ENCODE measurements around the gene MDH2. TPM values are rescaled to one million over a fixed set of nuclear protein-coding genes. Genes with fewer than 3 reads are reported as not detected.
"Not testable (repeated sequence)": the region's sequence is repeated elsewhere in the genome, so short reads cannot be mapped to it uniquely, and the experiment has no call there.

The MDH2 gene
- total and polyA plus RNA-seq, 2 experiments from 2014 or later, result 150 to 180 TPM

- TF ChIP-seq NANOG (IDR thresholded peaks at IDR 0.05; ENCODE audit: borderline replicate concordance) (no peak), JUNB (IDR thresholded peaks at IDR 0.05; ENCODE audit: unreplicated experiment) (no peak), STAT1 (IDR thresholded peaks at IDR 0.05; ENCODE audit: unreplicated experiment) (no peak)
- TF ChIP-seq, protein P1, sequence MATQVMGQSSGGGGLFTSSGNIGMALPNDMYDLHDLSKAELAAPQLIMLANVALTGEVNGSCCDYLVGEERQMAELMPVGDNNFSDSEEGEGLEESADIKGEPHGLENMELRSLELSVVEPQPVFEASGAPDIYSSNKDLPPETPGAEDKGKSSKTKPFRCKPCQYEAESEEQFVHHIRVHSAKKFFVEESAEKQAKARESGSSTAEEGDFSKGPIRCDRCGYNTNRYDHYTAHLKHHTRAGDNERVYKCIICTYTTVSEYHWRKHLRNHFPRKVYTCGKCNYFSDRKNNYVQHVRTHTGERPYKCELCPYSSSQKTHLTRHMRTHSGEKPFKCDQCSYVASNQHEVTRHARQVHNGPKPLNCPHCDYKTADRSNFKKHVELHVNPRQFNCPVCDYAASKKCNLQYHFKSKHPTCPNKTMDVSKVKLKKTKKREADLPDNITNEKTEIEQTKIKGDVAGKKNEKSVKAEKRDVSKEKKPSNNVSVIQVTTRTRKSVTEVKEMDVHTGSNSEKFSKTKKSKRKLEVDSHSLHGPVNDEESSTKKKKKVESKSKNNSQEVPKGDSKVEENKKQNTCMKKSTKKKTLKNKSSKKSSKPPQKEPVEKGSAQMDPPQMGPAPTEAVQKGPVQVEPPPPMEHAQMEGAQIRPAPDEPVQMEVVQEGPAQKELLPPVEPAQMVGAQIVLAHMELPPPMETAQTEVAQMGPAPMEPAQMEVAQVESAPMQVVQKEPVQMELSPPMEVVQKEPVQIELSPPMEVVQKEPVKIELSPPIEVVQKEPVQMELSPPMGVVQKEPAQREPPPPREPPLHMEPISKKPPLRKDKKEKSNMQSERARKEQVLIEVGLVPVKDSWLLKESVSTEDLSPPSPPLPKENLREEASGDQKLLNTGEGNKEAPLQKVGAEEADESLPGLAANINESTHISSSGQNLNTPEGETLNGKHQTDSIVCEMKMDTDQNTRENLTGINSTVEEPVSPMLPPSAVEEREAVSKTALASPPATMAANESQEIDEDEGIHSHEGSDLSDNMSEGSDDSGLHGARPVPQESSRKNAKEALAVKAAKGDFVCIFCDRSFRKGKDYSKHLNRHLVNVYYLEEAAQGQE (IDR thresholded peaks at IDR 0.05; ENCODE audit: unreplicated experiment), result no peak
These were observed 48.0 kb downstream of the MDH2 start (continued) for GRCh38 chr7:76095908-76096307.

DNA sequence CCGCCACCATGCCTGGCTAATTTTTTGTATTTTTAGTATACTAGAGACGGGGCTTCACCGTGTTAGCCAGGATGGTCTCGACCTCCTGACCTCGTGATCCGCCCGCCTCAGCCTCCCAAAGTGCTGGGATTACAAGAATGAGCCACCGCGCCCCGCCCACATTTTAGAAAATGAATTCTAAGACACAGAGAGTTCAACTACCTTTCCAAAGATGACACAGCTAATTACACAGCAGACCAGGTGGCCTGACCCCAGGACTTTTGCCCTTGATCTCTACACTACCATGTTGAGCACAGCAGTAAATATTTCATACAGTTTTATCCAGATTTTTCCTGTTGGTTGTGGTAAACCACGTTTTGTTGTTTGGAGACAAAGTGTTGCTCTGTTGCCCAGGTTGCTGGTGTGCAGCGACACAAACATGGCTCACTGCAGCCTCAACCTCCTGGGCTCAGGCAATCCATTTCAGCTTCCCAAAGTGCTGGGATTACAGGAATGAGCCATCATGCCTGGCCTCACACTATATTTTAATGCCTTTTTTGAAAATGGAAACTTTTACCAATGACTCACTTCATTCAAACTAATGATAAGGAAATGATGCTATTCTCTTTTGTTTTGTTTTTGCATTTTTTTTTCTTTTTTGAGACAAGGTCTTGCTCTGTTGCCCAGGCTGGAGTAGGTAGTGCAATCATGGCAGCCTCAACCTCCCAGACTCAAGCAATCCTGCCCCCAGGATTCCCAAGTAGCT is 54.0 kb downstream of the MDH2 start:
- ATAC-seq; H3F3A ChIP-seq (replicated peaks; ENCODE audit: low read depth); H3K9me2 ChIP-seq (ENCODE audit: insufficient read depth); H4K20me1 ChIP-seq (replicated peaks; ENCODE audit: insufficient read depth); H3K27ac Mint-ChIP-seq; H3K9me3 Mint-ChIP-seq; H3K4me3 Mint-ChIP-seq; H3K36me3 Mint-ChIP-seq (ENCODE audit: low read depth); H3K79me2 ChIP-seq (replicated peaks; ENCODE audit: insufficient read depth); H3K36me3 ChIP-seq (ENCODE audit: insufficient read depth); H2AFZ ChIP-seq; H3K27me3 ChIP-seq (ENCODE audit: insufficient read depth); H3K4me2 ChIP-seq; H3K27ac ChIP-seq (ENCODE audit: low read depth); DNase-seq (ENCODE audit: low spot score); H3K4me1 ChIP-seq (ENCODE audit: insufficient read depth); H3K27me3 Mint-ChIP-seq (ENCODE audit: insufficient read depth, low read depth, poor library complexity); H3K4me3 ChIP-seq; H3K4me1 Mint-ChIP-seq: not testable (repeated sequence)

GRCh38 chr7:76103788-76104187 is 55.9 kb downstream of the MDH2 start:
- not testable (repeated sequence) for H3K27ac ChIP-seq (ENCODE audit: low read depth); H3K27me3 ChIP-seq (ENCODE audit: insufficient read depth); H3K4me2 ChIP-seq; H3K4me1 ChIP-seq (ENCODE audit: insufficient read depth); DNase-seq (ENCODE audit: low spot score); H3K4me3 Mint-ChIP-seq; H3K9me2 ChIP-seq (ENCODE audit: insufficient read depth); H3K27me3 Mint-ChIP-seq (ENCODE audit: insufficient read depth, low read depth, poor library complexity); H2AFZ ChIP-seq; H3K4me3 ChIP-seq; H3K9me3 Mint-ChIP-seq; H3K79me2 ChIP-seq (replicated peaks; ENCODE audit: insufficient read depth); H3K36me3 ChIP-seq (ENCODE audit: insufficient read depth); H3K27ac Mint-ChIP-seq; H4K20me1 ChIP-seq (replicated peaks; ENCODE audit: insufficient read depth); H3K36me3 Mint-ChIP-seq (ENCODE audit: low read depth); H3K4me1 Mint-ChIP-seq; H3F3A ChIP-seq (replicated peaks; ENCODE audit: low read depth)
- peak; percentile 78 for ATAC-seq

GRCh38 chr7:76106130-76106529 is 58.2 kb downstream of the MDH2 start:
- H3K9me2 ChIP-seq (ENCODE audit: insufficient read depth); H4K20me1 ChIP-seq (replicated peaks; ENCODE audit: insufficient read depth); H3K27me3 ChIP-seq (ENCODE audit: insufficient read depth); H3K27ac ChIP-seq (ENCODE audit: low read depth); H3K79me2 ChIP-seq (replicated peaks; ENCODE audit: insufficient read depth); H3K4me3 ChIP-seq; H3K36me3 Mint-ChIP-seq (ENCODE audit: low read depth); H3K9me3 Mint-ChIP-seq; H3K36me3 ChIP-seq (ENCODE audit: insufficient read depth); H3K4me1 ChIP-seq (ENCODE audit: insufficient read depth); H3K27me3 Mint-ChIP-seq (ENCODE audit: insufficient read depth, low read depth, poor library complexity); H2AFZ ChIP-seq; H3K4me2 ChIP-seq; H3K27ac Mint-ChIP-seq; DNase-seq (ENCODE audit: low spot score); H3F3A ChIP-seq (replicated peaks; ENCODE audit: low read depth); ATAC-seq; H3K4me3 Mint-ChIP-seq; H3K4me1 Mint-ChIP-seq: not testable (repeated sequence)
